Measurements from ENCODE around the gene DAND5.
"Not testable (repeated sequence)": the region's sequence is repeated elsewhere in the genome, so short reads cannot be mapped to it uniquely, and the experiment has no call there.

GRCh38 chr19:12957389-12957952 is 11.9 kb upstream of the DAND5 start:
- not testable (repeated sequence) for TF ChIP-seq POLR2A, CTCF, EP300 (IDR thresholded peaks at IDR 0.05)

All from ovary (tissue), 3 donors.